GM12878 (cell line): Measurements from ENCODE around the gene SLC9A3. TPM values are rescaled to one million over a fixed set of nuclear protein-coding genes. Genes with fewer than 3 reads are reported as not detected.

Source experiments
- ATAC-seq: fragments of 200-7000 bp; cut with Tn5 transposase; 3 replicates; pipeline ENCODE4 v1.9.1; 2020; ENCODE audit warnings: mild to moderate bottlenecking, moderate library complexity
- BruUV-seq: library from RNA; stranded (reverse); fragments of 400-500 nt; replicated peaks from 2 replicates; lab custom pipeline; 2021; lab: Mats Ljungman, UMichigan
- CTCF ChIA-PET: fragments of 300-600 bp; sonication (Branson Sonifier 250); formaldehyde crosslinking; extraction: SDS; loops from one replicate; lab custom pipeline; 2021; ENCODE audit warnings: inconsistent platforms; lab: Yijun Ruan, JAX
- POLR2A ChIA-PET: fragments of 350-600 bp; formaldehyde crosslinking; extraction: SDS; loops from one replicate; lab custom pipeline; 2021; ENCODE audit warnings: inconsistent platforms; lab: Charles Lee
- RAD21 ChIA-PET: fragments of 300-600 bp; sonication (Branson Sonifier 250); formaldehyde crosslinking; loops from one replicate; lab custom pipeline; 2023; ENCODE audit warnings: antibody characterized with exemption; ENCODE audit not compliant: unreplicated experiment; lab: Charles Lee
- SMC1A ChIA-PET: fragments of 300-600 bp; sonication (Branson Sonifier 250); formaldehyde crosslinking; loops from one replicate; lab custom pipeline; 2023; ENCODE audit not compliant: unreplicated experiment, uncharacterized antibody; lab: Charles Lee
- DNase-seq: peaks from one replicate; pipeline ENCODE4 v3.0.0-alpha.2; 2011; ENCODE audit warnings: low read depth, low spot score
- FAIRE-seq: peaks from 3 replicates; lab custom pipeline; 2011; peaks lifted over from hg19 to GRCh38; lab: Jason Lieb, UNC
- H2AFZ ChIP-seq: 2 replicates; pipeline ENCODE4 v1.6.0; 2011; ENCODE audit warnings: low read depth, low read length, control low read depth; ENCODE audit not compliant: control insufficient read depth
- H3K27ac ChIP-seq: 2 replicates; pipeline ENCODE4 v1.5.1; 2011; ENCODE audit warnings: control low read depth; ENCODE audit not compliant: control insufficient read depth, insufficient read depth
- H3K27me3 ChIP-seq, 2 experiments: replicated peaks in 1 of 2; 2 replicates each; pipeline versions ENCODE4 v1.6.0 to v1.6.1; 2011; ENCODE audit warnings: low read length in 1 of 2; ENCODE audit not compliant: control insufficient read depth in 2 of 2, insufficient read depth in 2 of 2
- H3K36me3 ChIP-seq, 2 experiments: 2 replicates each; pipeline ENCODE4 v1.5.1; 2011; ENCODE audit warnings: low read length in 1 of 2; ENCODE audit not compliant: control insufficient read depth in 2 of 2, insufficient read depth in 2 of 2
- H3K4me1 ChIP-seq: 2 replicates; pipeline ENCODE4 v1.6.1; 2011; ENCODE audit warnings: mild to moderate bottlenecking, low read length, moderate library complexity, mixed read lengths; ENCODE audit not compliant: control insufficient read depth, insufficient read depth
- H3K4me2 ChIP-seq: 2 replicates; pipeline ENCODE4 v1.6.0; 2011; ENCODE audit warnings: control low read depth; ENCODE audit not compliant: control insufficient read depth, insufficient read depth
- H3K4me3 ChIP-seq: fragments of 200-600 bp; sonication (generic); 2 replicates; pipeline ENCODE4 v1.5.1; 2016
- H3K79me2 ChIP-seq: 2 replicates; pipeline ENCODE4 v1.6.0; 2011; ENCODE audit warnings: low read length; ENCODE audit not compliant: control insufficient read depth, insufficient read depth
- H3K9ac ChIP-seq: 2 replicates; pipeline ENCODE4 v1.8.0; 2011; ENCODE audit warnings: low read length, control low read depth, mixed read lengths; ENCODE audit not compliant: control insufficient read depth, insufficient read depth
- H3K9me3 ChIP-seq: replicated peaks from 3 replicates; pipeline ENCODE4 v1.5.1; 2011; ENCODE audit warnings: mild to moderate bottlenecking, low read length; ENCODE audit not compliant: control insufficient read depth, insufficient read depth
- H4K20me1 ChIP-seq: 2 replicates; pipeline ENCODE4 v1.6.0; 2011; ENCODE audit not compliant: control insufficient read depth, insufficient read depth
- CHD4 ChIP-seq: fragments of 200-600 bp; sonication (generic); IDR thresholded peaks from 2 replicates; pipeline ENCODE4 v1.6.1; 2016; ENCODE audit warnings: mild to moderate bottlenecking
- CUX1 ChIP-seq: IDR thresholded peaks from 2 replicates; pipeline ENCODE4 v1.6.1; 2012; ENCODE audit warnings: improper control_type of control experiment, low read depth, low read length; ENCODE audit not compliant: insufficient replicate concordance
- DPF2 ChIP-seq: fragments of 450-650 bp; IDR thresholded peaks from 2 replicates; pipeline ENCODE4 v1.6.1; 2017; ENCODE audit warnings: mild to moderate bottlenecking
- E4F1 ChIP-seq: fragments of 450-650 bp; IDR thresholded peaks from 2 replicates; pipeline ENCODE4 v1.6.1; 2018; ENCODE audit warnings: borderline replicate concordance, mild to moderate bottlenecking; ENCODE audit not compliant: partially characterized antibody
- ESRRA ChIP-seq: IDR thresholded peaks from 2 replicates; pipeline ENCODE4 v1.6.1; 2012; ENCODE audit warnings: mild to moderate bottlenecking, low read length, improper control_type of control experiment
- EZH2 ChIP-seq: IDR thresholded peaks from 2 replicates; pipeline ENCODE4 v1.6.1; 2012; ENCODE audit warnings: low read depth, mild to moderate bottlenecking, control low read depth, inconsistent platforms, low read length, borderline replicate concordance; ENCODE audit not compliant: control insufficient read depth
- IRF4 ChIP-seq: IDR thresholded peaks from 2 replicates; pipeline ENCODE4 v1.6.1; 2011; ENCODE audit warnings: low read depth, low read length
- MTA2 ChIP-seq: fragments of 450-650 bp; IDR thresholded peaks from 2 replicates; pipeline ENCODE4 v1.6.1; 2016; ENCODE audit warnings: low read depth, mild to moderate bottlenecking, moderate library complexity
- MXI1 ChIP-seq: fragments of 150-350 bp; IDR thresholded peaks from 2 replicates; pipeline ENCODE4 v1.6.1; 2011; ENCODE audit warnings: low read depth, mild to moderate bottlenecking, inconsistent platforms, low read length, improper control_type of control experiment
- POLR2A ChIP-seq: IDR thresholded peaks from 2 replicates; pipeline ENCODE4 v1.6.1; 2011; ENCODE audit warnings: low read depth, mild to moderate bottlenecking, low read length
- RCOR1 ChIP-seq: conservative IDR thresholded peaks from 2 replicates; pipeline ENCODE4 v1.6.1; 2012; ENCODE audit warnings: low read depth, low read length, improper control_type of control experiment
- SMAD5 ChIP-seq: IDR thresholded peaks from 2 replicates; pipeline ENCODE4 v1.6.1; 2016; ENCODE audit warnings: antibody characterized with exemption, low read depth
- SPI1 ChIP-seq: IDR thresholded peaks from 2 replicates; pipeline ENCODE4 v1.6.1; 2011; ENCODE audit warnings: low read depth, mild to moderate bottlenecking, low read length, moderate library complexity, borderline replicate concordance; ENCODE audit not compliant: insufficient read depth
- TCF7 ChIP-seq: IDR thresholded peaks from 2 replicates; pipeline ENCODE4 v1.6.1; 2014; ENCODE audit warnings: antibody characterized with exemption, borderline replicate concordance
- ZBED1 ChIP-seq: IDR thresholded peaks from 2 replicates; pipeline ENCODE4 v1.6.1; 2016; ENCODE audit warnings: borderline replicate concordance
- ZNF24 ChIP-seq: fragments of 450-650 bp; IDR thresholded peaks from 2 replicates; pipeline ENCODE4 v1.6.1; 2017; ENCODE audit warnings: antibody characterized with exemption, mild to moderate bottlenecking
- ZNF274 ChIP-seq: IDR thresholded peaks from one replicate; pipeline ENCODE4 v1.8.0; 2011; ENCODE audit not compliant: insufficient read length, insufficient read depth
- ZNF622 ChIP-seq: fragments of 450-650 bp; IDR thresholded peaks from 2 replicates; pipeline ENCODE4 v1.6.1; 2017; ENCODE audit warnings: mild to moderate bottlenecking, inconsistent platforms
- WGBS: methylation state at CpG from one replicate; pipeline ENCODE4 v1.1.6; 2016; ENCODE audit warnings: low lambda C conversion rate; ENCODE audit not compliant: insufficient replicate concordance, insufficient coverage; ENCODE audit errors: missing lambda C conversion rate; 5-methylcytosine and 5-hydroxymethylcytosine counted together
- in situ Hi-C: fragments of 300-500 bp; cut with MboI; formaldehyde crosslinking; loops from 9 replicates; pipeline ENCODE4 v1.14.3; 2018; ENCODE audit warnings: mixed read lengths
- intact Hi-C: fragments of 100-400 bp; cut with micrococcal nuclease; formaldehyde crosslinking; loops from one replicate; pipeline ENCODE4 v1.14.2; 2022; ENCODE audit not compliant: unreplicated experiment
- polyA plus RNA-seq, 11 experiments: library from polyadenylated mRNA; depleted of rRNA in 4 of 11; unstranded in 6 of 11; stranded (reverse) in 5 of 11; fragments of >200 nt; fragmentation: Nextera tagmentation in 4 of 11; fragmentation: Illumina TruSeq in 1 of 11; extraction: Ambion mirVana in 4 of 11; extraction: Trizol in 1 of 11; gene quantifications; 1 replicate in 1 of 11; 2 replicates in 10 of 11; pipeline versions ENCODE4 v1.2.1 to v1.2.3, GENCODE V29; 2011 to 2016; ENCODE audit warnings: inconsistent platforms in 2 of 11, missing spikeins in 2 of 11, low read depth in 1 of 11
- total RNA-seq, 4 experiments: library from RNA; depleted of rRNA in 3 of 4; stranded (reverse); fragments of >200 nt in 3 of 4; fragmentation: Illumina TruSeq in 1 of 4; extraction: Trizol in 1 of 4; gene quantifications; 2 replicates each; pipeline versions ENCODE4 v1.2.1 to v1.2.3, GENCODE V29; 2013 to 2021

The SLC9A3 gene
- total and polyA plus RNA-seq, 10 of the 15 experiments (the other 5 are each of a cell fraction or from before 2014, with no cell fraction given): 0.04 to 5.2 (median 2.3) TPM; not detected in 1

GRCh38 chr5:446066-446882, 78.0 kb downstream of the SLC9A3 start:
- in situ Hi-C loops: no loop called here
- Histone ChIP-seq H2AFZ (no peak overlapping the region), H3K36me3 (peaks cover 18 to 28% of the 10 kb centered on the region in 2 experiments), H3K27ac (no peak overlapping the region), H3K9ac (no peak overlapping the region), H3K4me3 (no peak overlapping the region), H3K27me3 (no peaks in the 10 kb centered on the region), H4K20me1 (no peaks in the 10 kb centered on the region), H3K4me2 (no peak overlapping the region), H3K4me1 (peaks cover 8% of the 10 kb centered on the region), H3K9me3 (peaks cover 3% of the 10 kb centered on the region; the same call in 2 of the 3 replicates), H3K79me2 (peaks cover 31% of the 10 kb centered on the region)
- no peak for DNase-seq
- FAIRE-seq: no peak
- RAD21 ChIA-PET: interaction anchor here (0.9 to 2.6 kb wide), 9 partner anchors 12 to 457 kb away, joined by 3 to 30 read pairs (median 5); partner anchors contain the start of genes AHRR, BRD9 and TRIP13
- POLR2A ChIA-PET: interaction anchor here (0.7 to 1.5 kb wide), 8 partner anchors 11 to 227 kb away, joined by 3 to 9 read pairs (median 4); partner anchors contain the start of gene PDCD6
- intact Hi-C loops: no loop called here
- no peak for ATAC-seq
- SMC1A ChIA-PET: interaction anchor here (0.6 to 2.3 kb wide), 19 partner anchors 9 to 455 kb away, joined by 3 to 15 read pairs (median 3); no protein-coding TSS in a partner anchor
- CTCF ChIA-PET: interaction anchor here (0.6 to 4.5 kb wide), 31 partner anchors 9 to 896 kb away, joined by 3 to 46 read pairs (median 4); partner anchors contain the start of gene AHRR
- BruUV-seq: no TSS peak
- WGBS: 90% methylated on average over 19 of the region's 19 CpGs
- TF ChIP-seq DPF2: no peak
- no peak for TF ChIP-seq TCF7
- TF ChIP-seq E4F1: no peak
- TF ChIP-seq CUX1: no peak
- TF ChIP-seq RCOR1: no peak
- TF ChIP-seq SPI1: no peak
- TF ChIP-seq IRF4: no peak
- TF ChIP-seq POLR2A: no peak
- no peak for TF ChIP-seq ESRRA
- no peak for TF ChIP-seq MXI1
- no peak for TF ChIP-seq SMAD5
- TF ChIP-seq ZNF622: no peak
- TF ChIP-seq ZNF274: no peak
- TF ChIP-seq ZNF24: no peak
- TF ChIP-seq CHD4: no peak
- TF ChIP-seq EZH2: no peak
- no peak for TF ChIP-seq MTA2
- no peak for TF ChIP-seq ZBED1
